ENCODE measurements around the gene BLM.
"Not testable (repeated sequence)": the region's sequence is repeated elsewhere in the genome, so short reads cannot be mapped to it uniquely, and the experiment has no call there.

- not testable (repeated sequence) for TF ChIP-seq ZFX (IDR thresholded peaks at IDR 0.05; ENCODE audit: borderline replicate concordance)
- TF ChIP-seq, protein P1, sequence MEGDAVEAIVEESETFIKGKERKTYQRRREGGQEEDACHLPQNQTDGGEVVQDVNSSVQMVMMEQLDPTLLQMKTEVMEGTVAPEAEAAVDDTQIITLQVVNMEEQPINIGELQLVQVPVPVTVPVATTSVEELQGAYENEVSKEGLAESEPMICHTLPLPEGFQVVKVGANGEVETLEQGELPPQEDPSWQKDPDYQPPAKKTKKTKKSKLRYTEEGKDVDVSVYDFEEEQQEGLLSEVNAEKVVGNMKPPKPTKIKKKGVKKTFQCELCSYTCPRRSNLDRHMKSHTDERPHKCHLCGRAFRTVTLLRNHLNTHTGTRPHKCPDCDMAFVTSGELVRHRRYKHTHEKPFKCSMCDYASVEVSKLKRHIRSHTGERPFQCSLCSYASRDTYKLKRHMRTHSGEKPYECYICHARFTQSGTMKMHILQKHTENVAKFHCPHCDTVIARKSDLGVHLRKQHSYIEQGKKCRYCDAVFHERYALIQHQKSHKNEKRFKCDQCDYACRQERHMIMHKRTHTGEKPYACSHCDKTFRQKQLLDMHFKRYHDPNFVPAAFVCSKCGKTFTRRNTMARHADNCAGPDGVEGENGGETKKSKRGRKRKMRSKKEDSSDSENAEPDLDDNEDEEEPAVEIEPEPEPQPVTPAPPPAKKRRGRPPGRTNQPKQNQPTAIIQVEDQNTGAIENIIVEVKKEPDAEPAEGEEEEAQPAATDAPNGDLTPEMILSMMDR (IDR thresholded peaks at IDR 0.05), result not testable (repeated sequence)
Observed at GRCh38 chr15:90825115-90825899, 108.2 kb downstream of the BLM start.

Data from 22Rv1 (cell line).